SK-N-SH (cell line): ENCODE data around the gene AKT3.

Source experiments
- CTCF ChIP-seq: fragments of 200-600 bp; sonication (generic); IDR thresholded peaks from 2 replicates; pipeline ENCODE4 v1.6.1; 2017; ENCODE audit warnings: antibody characterized with exemption, mild to moderate bottlenecking, moderate library complexity
- FOXM1 ChIP-seq: IDR thresholded peaks from 2 replicates; pipeline ENCODE4 v1.4.0; 2012; ENCODE audit warnings: low read depth, mild to moderate bottlenecking
- NFIC ChIP-seq: IDR thresholded peaks from 2 replicates; pipeline ENCODE4 v1.4.0; 2012; ENCODE audit warnings: borderline replicate concordance
- POLR2AphosphoS5 ChIP-seq: IDR thresholded peaks from 2 replicates; pipeline ENCODE4 v1.6.1; 2012; ENCODE audit warnings: low read depth, low read length
- RAD21 ChIP-seq: IDR thresholded peaks from 2 replicates; pipeline ENCODE4 v1.6.1; 2012; ENCODE audit warnings: mild to moderate bottlenecking, low read length
- RFX5 ChIP-seq: IDR thresholded peaks from 2 replicates; pipeline ENCODE4 v1.6.1; 2012; ENCODE audit warnings: mild to moderate bottlenecking, improper control_type of control experiment, low read length
- USF2 ChIP-seq: fragments of 150-350 bp; IDR thresholded peaks from 2 replicates; pipeline ENCODE4 v1.6.1; 2017; ENCODE audit warnings: antibody characterized with exemption, low read length, low read depth, borderline replicate concordance
- YY1 ChIP-seq: IDR thresholded peaks from 2 replicates; pipeline ENCODE4 v1.4.0; 2012; ENCODE audit warnings: low read depth, mild to moderate bottlenecking

GRCh38 chr1:243821177-243821680 lies 28.8 kb downstream of the AKT3 start:
- TF ChIP-seq FOXM1, result no peak
- no peak for TF ChIP-seq CTCF
- no peak for TF ChIP-seq RFX5
- no peak for TF ChIP-seq USF2
- no peak for TF ChIP-seq YY1
- TF ChIP-seq POLR2AphosphoS5, result no peak
- TF ChIP-seq NFIC, result no peak
- no peak for TF ChIP-seq RAD21
